Sigmoid colon (tissue), 7 donors: Measurements from ENCODE around the gene WDR37. TPM values are rescaled to one million over a fixed set of nuclear protein-coding genes. Genes with fewer than 3 reads are reported as not detected.
A peak's percentile ranks its signal among the peaks of the same experiment; 100 is the strongest.

Experiments
- DNase-seq: peaks from one replicate; pipeline ENCODE4 v3.0.0-alpha.2; 2019
- H3K27ac ChIP-seq, 4 donors: fragments of 200-600 bp; sonication (generic); one replicate each; pipeline ENCODE4 v1.5.1; 2016 to 2019; ENCODE audit warnings: mild to moderate bottlenecking in 1 of 4
- H3K27me3 ChIP-seq, 3 donors: fragments of 200-600 bp; sonication (generic); one replicate each; pipeline ENCODE4 v1.5.1; 2019; ENCODE audit warnings: mild to moderate bottlenecking in 1 of 3
- H3K36me3 ChIP-seq, 4 donors: fragments of 200-600 bp; sonication (generic); one replicate each; pipeline ENCODE4 v1.5.1; 2016 to 2019
- H3K4me1 ChIP-seq, 4 donors: fragments of 200-600 bp; sonication (generic); one replicate each; pipeline ENCODE4 v1.5.1; 2017 to 2019
- H3K4me3 ChIP-seq, 4 donors: fragments of 200-600 bp; sonication (generic); one replicate each; pipeline ENCODE4 v1.5.1; 2017 to 2019; ENCODE audit warnings: mild to moderate bottlenecking in 2 of 4, moderate library complexity in 1 of 4
- H3K9me3 ChIP-seq, 4 donors: fragments of 200-600 bp in 3 of 4; sonication (generic) in 3 of 4; one replicate each; pipeline versions ENCODE4 v1.5.1 to v1.6.1; 2013 to 2019
- EP300 ChIP-seq, 4 donors: sonication (generic); formaldehyde crosslinking; IDR thresholded peaks; one replicate each; pipeline ENCODE4 v1.6.1; 2017; ENCODE audit warnings: antibody characterized with exemption in 4 of 4
- POLR2A ChIP-seq, 2 donors: fragments of 450-650 bp; IDR thresholded peaks; one replicate each; pipeline ENCODE4 v1.6.1; 2016; ENCODE audit warnings: antibody characterized with exemption in 2 of 2, mild to moderate bottlenecking in 2 of 2, moderate library complexity in 2 of 2
- POLR2AphosphoS5 ChIP-seq, 4 donors: sonication (generic); formaldehyde crosslinking; IDR thresholded peaks; one replicate each; pipeline ENCODE4 v1.6.1; 2017; ENCODE audit warnings: antibody characterized with exemption in 4 of 4
- WGBS, 2 donors: extraction: QIAGEN DNeasy Blood & Tissue Kit; methylation state at CpG; one replicate each; pipeline ENCODE4 v1.1.7; 2013; 5-methylcytosine and 5-hydroxymethylcytosine counted together
- intact Hi-C: fragments of 100-400 bp; cut with DNase I; formaldehyde crosslinking; loops from one replicate; pipeline ENCODE4 v1.15.1; 2023
- polyA plus RNA-seq, 3 donors: library from polyadenylated mRNA; stranded (reverse); fragments of 200-250 nt; gene quantifications; one replicate each; pipeline ENCODE4 v1.2.3, GENCODE V29; 2013
- total RNA-seq, 4 donors: library from RNA; depleted of rRNA; stranded (reverse); fragments of >200 nt; gene quantifications; one replicate each; pipeline ENCODE4 v1.1.0, GENCODE V29; 2016
- TF ChIP-seq, protein P1 (sequence below), 4 experiments: fragments of 450-650 bp in 3 of 4; fragments of 200-600 bp in 1 of 4; IDR thresholded peaks; one replicate each; pipeline ENCODE4 v1.5.1; 2016 to 2019; ENCODE audit warnings: antibody characterized with exemption in 4 of 4, mild to moderate bottlenecking in 3 of 4, moderate library complexity in 2 of 4
- donor health status: healthy with polysubstance abuse.
- donor health status: Bipolar disorder and iron deficiency.
- donor health status: healthy.

Gene WDR37
- total and polyA plus RNA-seq, 7 donors: 5.4 to 25.5 (median 10.6) TPM

DNA sequence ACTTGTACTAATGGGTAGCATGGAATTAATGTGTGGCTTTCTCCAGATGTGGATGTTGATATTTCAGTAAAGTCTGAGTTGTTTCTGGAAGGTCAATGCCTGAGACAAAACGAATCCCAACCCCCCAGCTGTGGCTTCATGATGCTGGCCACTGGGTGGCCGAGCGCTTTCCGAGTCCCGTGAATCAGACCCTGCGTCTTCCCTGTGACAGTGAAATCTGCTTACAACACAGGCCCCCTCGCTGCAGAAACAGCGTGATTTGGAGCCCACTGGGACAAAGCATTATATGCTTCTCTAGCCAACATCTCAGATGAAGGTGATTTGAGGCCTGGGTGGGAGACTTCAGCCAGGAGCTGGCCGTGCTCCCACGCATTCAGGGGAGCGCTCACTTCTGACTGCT, 124.7 kb downstream of the WDR37 start:
- Histone ChIP-seq H3K36me3 (no peaks in the 10 kb centered on the region), H3K27me3 (peaks cover 0 to 6% (median 0%) of the 10 kb centered on the region in 3 donors), H3K4me1 (no peaks in the 10 kb centered on the region), H3K4me3 (no peak overlapping the region), H3K27ac (no peak overlapping the region), H3K9me3 (no peaks in the 10 kb centered on the region)
- 87 to 89% methylated on average over 11 of the region's 11 CpGs for WGBS, 2 donors
- peak; percentile 42 for DNase-seq
- intact Hi-C loops: no loop called here
- TF ChIP-seq EP300 (IDR thresholded peaks at IDR 0.05) (no peak), POLR2A (IDR thresholded peaks at IDR 0.05) (no peak), POLR2AphosphoS5 (IDR thresholded peaks at IDR 0.05) (no peak)
- TF ChIP-seq, protein P1, sequence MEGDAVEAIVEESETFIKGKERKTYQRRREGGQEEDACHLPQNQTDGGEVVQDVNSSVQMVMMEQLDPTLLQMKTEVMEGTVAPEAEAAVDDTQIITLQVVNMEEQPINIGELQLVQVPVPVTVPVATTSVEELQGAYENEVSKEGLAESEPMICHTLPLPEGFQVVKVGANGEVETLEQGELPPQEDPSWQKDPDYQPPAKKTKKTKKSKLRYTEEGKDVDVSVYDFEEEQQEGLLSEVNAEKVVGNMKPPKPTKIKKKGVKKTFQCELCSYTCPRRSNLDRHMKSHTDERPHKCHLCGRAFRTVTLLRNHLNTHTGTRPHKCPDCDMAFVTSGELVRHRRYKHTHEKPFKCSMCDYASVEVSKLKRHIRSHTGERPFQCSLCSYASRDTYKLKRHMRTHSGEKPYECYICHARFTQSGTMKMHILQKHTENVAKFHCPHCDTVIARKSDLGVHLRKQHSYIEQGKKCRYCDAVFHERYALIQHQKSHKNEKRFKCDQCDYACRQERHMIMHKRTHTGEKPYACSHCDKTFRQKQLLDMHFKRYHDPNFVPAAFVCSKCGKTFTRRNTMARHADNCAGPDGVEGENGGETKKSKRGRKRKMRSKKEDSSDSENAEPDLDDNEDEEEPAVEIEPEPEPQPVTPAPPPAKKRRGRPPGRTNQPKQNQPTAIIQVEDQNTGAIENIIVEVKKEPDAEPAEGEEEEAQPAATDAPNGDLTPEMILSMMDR (IDR thresholded peaks at IDR 0.05): no peak

Other genes starting within 250 kb of the WDR37 start
- 10 to 100 TPM; 31.7 to 57.6 (median 40.8) TPM for gene LARP4B, start 124.7 kb upstream of the WDR37 start, total RNA-seq
- 10 to 100 TPM; 11.4 to 31.9 (median 17.1) TPM for gene LARP4B, start 124.7 kb upstream of the WDR37 start, polyA plus RNA-seq
- 10 to 100 TPM; 12.0 to 22.8 (median 19.6) TPM for gene GTPBP4, start 68.0 kb upstream of the WDR37 start, total RNA-seq
- 10 to 100 TPM in 2 of 3 donors, 1 to 10 TPM in 1; 8.1 to 38.7 (median 12.0) TPM for gene GTPBP4, start 68.0 kb upstream of the WDR37 start, polyA plus RNA-seq
- not detected for gene IDI2, start 30.5 kb upstream of the WDR37 start, total RNA-seq
- gene IDI2, start 30.5 kb upstream of the WDR37 start, polyA plus RNA-seq: not detected
- 10 to 100 TPM; 22.4 to 35.8 (median 32.1) TPM for gene IDI1, start 7.3 kb upstream of the WDR37 start, total RNA-seq
- 100 to 1,000 TPM in 2 of 3 donors, 10 to 100 TPM in 1; 91.3 to 223 (median 100) TPM for gene IDI1, start 7.3 kb upstream of the WDR37 start, polyA plus RNA-seq